Measurements from ENCODE around the gene TOMM40L.

Gene TOMM40L

GRCh38 chr1:161258439-161259344 is 32.8 kb downstream of the TOMM40L start, which contains the start of gene PCP4L1:
Gene PCP4L1 (plus strand): TSS chr1:161258745. CDS start chr1:161258975, 230 bp downstream.
- DNase-seq, result peak; percentile 42

- DNase-seq, result no peak
These were observed 33.5 kb downstream of the TOMM40L start for GRCh38 chr1:161259345-161259702.

GRCh38 chr1:161259765-161260164 is 33.9 kb downstream of the TOMM40L start:
- no peak for DNase-seq

- DNase-seq, result no peak
These were observed 34.8 kb downstream of the TOMM40L start for GRCh38 chr1:161260376-161261260.

- DNase-seq, result no peak
These were observed 35.7 kb downstream of the TOMM40L start for GRCh38 chr1:161261261-161262235.

- DNase-seq, result no peak
These were observed 39.4 kb downstream of the TOMM40L start for GRCh38 chr1:161265305-161265704.

- no peak for DNase-seq
These were observed 40.3 kb downstream of the TOMM40L start for GRCh38 chr1:161266202-161266601.

- no peak for DNase-seq
These were observed 41.0 kb downstream of the TOMM40L start for GRCh38 chr1:161266836-161267235.

- DNase-seq, result no peak
These were observed 41.5 kb downstream of the TOMM40L start for GRCh38 chr1:161267321-161267720.

GRCh38 chr1:161273402-161273801 is 47.5 kb downstream of the TOMM40L start:
- no peak for DNase-seq

- DNase-seq, result no peak
These were observed 49.0 kb downstream of the TOMM40L start for GRCh38 chr1:161274874-161275273.

Measured in activated naive CD4-positive, alpha-beta T cell treated with Interleukin-2 at 50 U/mL for 16 hours (primary cell).